Upper lobe of left lung (tissue), 6 donors: ENCODE measurements around the gene PRKAA1. TPM values are rescaled to one million over a fixed set of nuclear protein-coding genes. Genes with fewer than 3 reads are reported as not detected.

Experiments
- ATAC-seq, 2 donors: fragments of 200-7000 bp; cut with Tn5 transposase; one replicate each; pipeline ENCODE4 v1.9.1; 2022; ENCODE audit warnings: mild to moderate bottlenecking in 2 of 2, moderate library complexity in 2 of 2; ENCODE audit not compliant: low FRiP score in 2 of 2
- DNase-seq, 2 donors: peaks; one replicate each; pipeline ENCODE4 v3.0.0-alpha.2; 2019 to 2020
- H3K27ac ChIP-seq, 4 donors: fragments of 200-600 bp; sonication (generic); one replicate each; pipeline ENCODE4 v1.5.1; 2016 to 2019
- H3K27me3 ChIP-seq, 4 donors: fragments of 200-600 bp; sonication (generic); one replicate each; pipeline ENCODE4 v1.5.1; 2017 to 2019
- H3K36me3 ChIP-seq, 4 donors: fragments of 200-600 bp; sonication (generic); one replicate each; pipeline ENCODE4 v1.5.1; 2016 to 2019
- H3K4me1 ChIP-seq, 4 donors: fragments of 200-600 bp; sonication (generic); one replicate each; pipeline ENCODE4 v1.5.1; 2018 to 2019
- H3K4me3 ChIP-seq, 4 donors: fragments of 200-600 bp; sonication (generic); one replicate each; pipeline ENCODE4 v1.5.1; 2017 to 2019; ENCODE audit warnings: mild to moderate bottlenecking in 2 of 4, moderate library complexity in 1 of 4
- H3K9me3 ChIP-seq, 4 donors: fragments of 200-600 bp; sonication (generic); one replicate each; pipeline ENCODE4 v1.5.1; 2018 to 2019
- CTCF ChIP-seq, 6 experiments: fragments of 450-650 bp in 4 of 6; fragments of 200-600 bp in 2 of 6; sonication (generic) in 2 of 6; IDR thresholded peaks; one replicate each; pipeline ENCODE4 v1.5.1; 2016 to 2019; ENCODE audit warnings: antibody characterized with exemption in 6 of 6
- EP300 ChIP-seq, 4 donors: sonication (generic); formaldehyde crosslinking; IDR thresholded peaks; one replicate each; pipeline ENCODE4 v1.5.1; 2017; ENCODE audit warnings: antibody characterized with exemption in 4 of 4, control low read depth in 2 of 4
- POLR2A ChIP-seq, 4 donors: fragments of 450-650 bp; IDR thresholded peaks; one replicate each; pipeline ENCODE4 v1.5.1; 2016 to 2017; ENCODE audit warnings: antibody characterized with exemption in 4 of 4, mild to moderate bottlenecking in 2 of 4
- POLR2AphosphoS5 ChIP-seq, 2 donors: sonication (generic); formaldehyde crosslinking; IDR thresholded peaks; one replicate each; pipeline ENCODE4 v1.5.1; 2017; ENCODE audit warnings: antibody characterized with exemption in 2 of 2
- WGBS, 2 donors: methylation state at CpG; one replicate each; pipeline ENCODE4 v1.1.5; 2017 to 2018; 5-methylcytosine and 5-hydroxymethylcytosine counted together
- total RNA-seq, 6 donors: library from RNA; depleted of rRNA in 4 of 6; stranded (reverse); fragments of >200 nt in 4 of 6; gene quantifications; one replicate each; pipeline versions ENCODE4 v1.1.0 to v1.2.1, GENCODE V29; 2016 to 2021
- donor health status: DM: no; HTN: no; CAD: no; lungs with moderate emphysema.
- donor health status: DM: no; HTN: yes; CAD: no; lungs with severe emphysema.

The PRKAA1 gene
- total RNA-seq, 6 donors from 2014 or later = 53.9 to 94.7 (median 74.5) TPM

GRCh38 chr5:40834391-40834848, 36.2 kb upstream of the PRKAA1 start:
- Histone ChIP-seq H3K9me3 (no peaks in the 10 kb centered on the region), H3K27me3 (no peaks in the 10 kb centered on the region), H3K27ac (peak overlapping the region; percentile 95 to 99 (median 96)), H3K4me3 (peak overlapping the region; percentile 67 to 77 (median 70)), H3K4me1 (peaks cover 23 to 31% (median 24%) of the 10 kb centered on the region in 4 donors), H3K36me3 (peaks cover 31 to 47% (median 44%) of the 10 kb centered on the region in 4 donors)
- WGBS, 2 donors = 0 to 2% methylated on average over 18 to 21 of the region's 21 CpGs
- TF ChIP-seq EP300 (IDR thresholded peaks at IDR 0.05) (peak in 1 of 4 donors; percentile 23), CTCF (IDR thresholded peaks at IDR 0.05) (no peak)
- peak in 1 of 2 donors; percentile 33 for DNase-seq
- ATAC-seq = peak in 1 of 2 donors; percentile 29

GRCh38 chr5:40833712-40834229, 35.6 kb upstream of the PRKAA1 start:
- H3K27ac ChIP-seq = peak overlapping the region; percentile 95 to 99 (median 96)
- DNase-seq = no peak
- H3K9me3 ChIP-seq = no peaks in the 10 kb centered on the region
- H3K27me3 ChIP-seq = no peaks in the 10 kb centered on the region
- H3K4me3 ChIP-seq = peak overlapping the region; percentile 67 to 77 (median 70)
- no peak for TF ChIP-seq EP300 (IDR thresholded peaks at IDR 0.05)
- no peak for TF ChIP-seq CTCF (IDR thresholded peaks at IDR 0.05)
- H3K4me1 ChIP-seq = peaks cover 23 to 31% (median 24%) of the 10 kb centered on the region in 4 donors
- WGBS, 2 donors = 50 to 58% methylated on average over 13 of the region's 13 CpGs
- peaks cover 38 to 53% (median 46%) of the 10 kb centered on the region in 4 donors for H3K36me3 ChIP-seq
- no peak for ATAC-seq

GRCh38 chr5:40832345-40832744, 34.2 kb upstream of the PRKAA1 start:
- H3K36me3 ChIP-seq = peaks cover 47 to 68% (median 58%) of the 10 kb centered on the region in 4 donors
- TF ChIP-seq POLR2AphosphoS5 (IDR thresholded peaks at IDR 0.05) (no peak), CTCF (IDR thresholded peaks at IDR 0.05) (no peak), POLR2A (IDR thresholded peaks at IDR 0.05) (no peak), EP300 (IDR thresholded peaks at IDR 0.05) (no peak)
- no peak for ATAC-seq

GRCh38 chr5:40831346-40832210, 33.4 kb upstream of the PRKAA1 start:
- 70 to 77% methylated on average over 4 of the region's 4 CpGs for WGBS, 2 donors
- no peak for TF ChIP-seq POLR2A (IDR thresholded peaks at IDR 0.05)
- TF ChIP-seq EP300 (IDR thresholded peaks at IDR 0.05) = no peak
- TF ChIP-seq POLR2AphosphoS5 (IDR thresholded peaks at IDR 0.05) = no peak
- no peak for TF ChIP-seq CTCF (IDR thresholded peaks at IDR 0.05)
- peaks cover 48 to 75% (median 62%) of the 10 kb centered on the region in 4 donors for H3K36me3 ChIP-seq
- ATAC-seq (no peak), DNase-seq (no peak)
- no peak overlapping the region for H3K27ac ChIP-seq
- no peaks in the 10 kb centered on the region for H3K9me3 ChIP-seq
- H3K4me3 ChIP-seq = no peak overlapping the region
- no peaks in the 10 kb centered on the region for H3K27me3 ChIP-seq
- H3K4me1 ChIP-seq = peaks cover 23 to 31% (median 24%) of the 10 kb centered on the region in 4 donors

More at GRCh38 chr5:40832345-40832744, 34.2 kb upstream of the PRKAA1 start:
- no peaks in the 10 kb centered on the region for H3K27me3 ChIP-seq
- H3K4me3 ChIP-seq = no peak overlapping the region
- H3K4me1 ChIP-seq = peaks cover 23 to 31% (median 24%) of the 10 kb centered on the region in 4 donors
- DNase-seq = no peak
- H3K9me3 ChIP-seq = no peaks in the 10 kb centered on the region
- H3K27ac ChIP-seq = no peak overlapping the region
- WGBS, 2 donors = 79 to 82% methylated on average over 4 of the region's 4 CpGs
